ENCODE measurements around the gene CD226. TPM values are rescaled to one million over a fixed set of nuclear protein-coding genes. Genes with fewer than 3 reads are reported as not detected.

Gene CD226
- total RNA-seq, 1 experiment from 2014 or later = 1.2 TPM

DNA sequence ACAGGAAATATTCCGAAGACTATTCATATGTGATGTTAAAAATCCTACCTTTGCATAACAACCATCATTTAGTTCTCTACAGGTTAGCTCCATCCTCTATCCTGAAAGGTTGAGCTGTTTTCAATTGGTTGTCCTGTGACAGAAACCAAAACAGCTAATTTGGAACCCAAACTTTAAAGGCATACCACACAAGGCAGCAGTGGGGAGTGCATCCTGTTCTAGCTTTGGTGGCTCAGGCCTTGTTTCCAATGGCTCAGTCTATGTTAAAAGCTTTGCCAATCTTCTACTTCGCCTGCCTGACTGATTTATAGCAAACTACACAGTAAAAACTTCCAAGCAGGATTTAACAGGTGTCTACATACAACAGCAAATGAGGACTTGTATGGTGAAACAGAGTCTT is 3.2 kb downstream of the CD226 start (continued):
- TF ChIP-seq SP1 (IDR thresholded peaks at IDR 0.05; ENCODE audit: low read depth) = no peak
- TF ChIP-seq TCF7L2 (IDR thresholded peaks at IDR 0.05; ENCODE audit: borderline replicate concordance, extremely low read depth, insufficient read depth, insufficient read length) = no peak
- TF ChIP-seq, protein P1, sequence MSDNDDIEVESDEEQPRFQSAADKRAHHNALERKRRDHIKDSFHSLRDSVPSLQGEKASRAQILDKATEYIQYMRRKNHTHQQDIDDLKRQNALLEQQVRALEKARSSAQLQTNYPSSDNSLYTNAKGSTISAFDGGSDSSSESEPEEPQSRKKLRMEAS (IDR thresholded peaks at IDR 0.05) = no peak

DNA sequence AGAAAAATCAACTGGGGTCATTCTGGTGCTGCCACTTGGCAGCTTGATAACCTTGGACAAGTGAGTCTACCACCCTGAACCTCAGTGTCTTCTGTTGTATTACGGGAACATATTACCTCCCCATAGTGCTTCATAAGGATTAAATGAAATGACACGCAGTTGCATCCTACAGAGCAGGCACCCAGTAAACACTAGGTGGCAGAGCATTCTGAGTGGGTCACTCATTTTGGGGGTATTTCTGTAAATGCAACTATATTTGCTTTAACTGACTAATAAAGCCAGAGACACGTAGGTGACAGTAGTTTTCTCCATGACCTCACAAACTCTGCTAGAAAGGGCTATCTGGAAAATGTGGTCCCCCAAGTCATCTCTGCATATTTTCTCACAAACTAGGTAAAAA is 4.7 kb downstream of the CD226 start:
- Histone ChIP-seq H3K27me3 (ENCODE audit: insufficient read depth, low read length) (no peaks in the 10 kb centered on the region), H3K9me3 (ENCODE audit: control insufficient read depth in 1 of 2, insufficient read depth in 1 of 2, low read depth in 1 of 2, low read length in 2 of 2) (no peaks in the 10 kb centered on the region), H3K4me2 (ENCODE audit: low read length) (no peak overlapping the region), H3K9ac (ENCODE audit: low read length) (no peak overlapping the region), H2AFZ (ENCODE audit: low read depth, low read length, poor library complexity, severe bottlenecking) (no peak overlapping the region), H3K36me3 (ENCODE audit: control insufficient read depth in 1 of 2, insufficient read depth in 2 of 2, low read length in 2 of 2) (no peaks in the 10 kb centered on the region), H4K20me1 (ENCODE audit: insufficient read depth) (no peaks in the 10 kb centered on the region), H3K27ac (ENCODE audit: low read depth, low read length) (no peak overlapping the region), H3K4me1 (ENCODE audit: control insufficient read depth in 1 of 2, insufficient read depth in 2 of 2, low read length in 2 of 2) (no peaks in the 10 kb centered on the region), H3K4me3 (replicated peaks in 1 of 2; ENCODE audit: low read depth in 1 of 2, low read length in 2 of 2) (no peak overlapping the region), H3K9me2 (ENCODE audit: insufficient read depth) (no peaks in the 10 kb centered on the region), H3K79me2 (ENCODE audit: insufficient read depth, low read length) (no peaks in the 10 kb centered on the region)
- TF ChIP-seq, protein P2, sequence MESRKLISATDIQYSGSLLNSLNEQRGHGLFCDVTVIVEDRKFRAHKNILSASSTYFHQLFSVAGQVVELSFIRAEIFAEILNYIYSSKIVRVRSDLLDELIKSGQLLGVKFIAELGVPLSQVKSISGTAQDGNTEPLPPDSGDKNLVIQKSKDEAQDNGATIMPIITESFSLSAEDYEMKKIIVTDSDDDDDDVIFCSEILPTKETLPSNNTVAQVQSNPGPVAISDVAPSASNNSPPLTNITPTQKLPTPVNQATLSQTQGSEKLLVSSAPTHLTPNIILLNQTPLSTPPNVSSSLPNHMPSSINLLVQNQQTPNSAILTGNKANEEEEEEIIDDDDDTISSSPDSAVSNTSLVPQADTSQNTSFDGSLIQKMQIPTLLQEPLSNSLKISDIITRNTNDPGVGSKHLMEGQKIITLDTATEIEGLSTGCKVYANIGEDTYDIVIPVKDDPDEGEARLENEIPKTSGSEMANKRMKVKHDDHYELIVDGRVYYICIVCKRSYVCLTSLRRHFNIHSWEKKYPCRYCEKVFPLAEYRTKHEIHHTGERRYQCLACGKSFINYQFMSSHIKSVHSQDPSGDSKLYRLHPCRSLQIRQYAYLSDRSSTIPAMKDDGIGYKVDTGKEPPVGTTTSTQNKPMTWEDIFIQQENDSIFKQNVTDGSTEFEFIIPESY (IDR thresholded peaks at IDR 0.05; ENCODE audit: extremely low read depth, insufficient replicate concordance, low read length) = no peak
- TF ChIP-seq, protein P3, sequence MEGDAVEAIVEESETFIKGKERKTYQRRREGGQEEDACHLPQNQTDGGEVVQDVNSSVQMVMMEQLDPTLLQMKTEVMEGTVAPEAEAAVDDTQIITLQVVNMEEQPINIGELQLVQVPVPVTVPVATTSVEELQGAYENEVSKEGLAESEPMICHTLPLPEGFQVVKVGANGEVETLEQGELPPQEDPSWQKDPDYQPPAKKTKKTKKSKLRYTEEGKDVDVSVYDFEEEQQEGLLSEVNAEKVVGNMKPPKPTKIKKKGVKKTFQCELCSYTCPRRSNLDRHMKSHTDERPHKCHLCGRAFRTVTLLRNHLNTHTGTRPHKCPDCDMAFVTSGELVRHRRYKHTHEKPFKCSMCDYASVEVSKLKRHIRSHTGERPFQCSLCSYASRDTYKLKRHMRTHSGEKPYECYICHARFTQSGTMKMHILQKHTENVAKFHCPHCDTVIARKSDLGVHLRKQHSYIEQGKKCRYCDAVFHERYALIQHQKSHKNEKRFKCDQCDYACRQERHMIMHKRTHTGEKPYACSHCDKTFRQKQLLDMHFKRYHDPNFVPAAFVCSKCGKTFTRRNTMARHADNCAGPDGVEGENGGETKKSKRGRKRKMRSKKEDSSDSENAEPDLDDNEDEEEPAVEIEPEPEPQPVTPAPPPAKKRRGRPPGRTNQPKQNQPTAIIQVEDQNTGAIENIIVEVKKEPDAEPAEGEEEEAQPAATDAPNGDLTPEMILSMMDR (IDR thresholded peaks at IDR 0.05 in 2 of 3, conservative IDR thresholded peaks at IDR 0.05 in 1 of 3; ENCODE audit: borderline replicate concordance in 1 of 3, insufficient read depth in 1 of 3, low read depth in 2 of 3, low read length in 2 of 3) = peak; percentile 12 to 34 (median 16); a peak in 3 of 6 replicates
- no peak for TF ChIP-seq CBX3 (IDR thresholded peaks at IDR 0.05; ENCODE audit: low read depth)
- no peak for TF ChIP-seq TCF7L2 (IDR thresholded peaks at IDR 0.05; ENCODE audit: borderline replicate concordance, extremely low read depth, insufficient read depth, insufficient read length)
- no peak for TF ChIP-seq FOSL1 (IDR thresholded peaks at IDR 0.05; ENCODE audit: low read depth)
- TF ChIP-seq EZH2phosphoT487 (IDR thresholded peaks at IDR 0.05; ENCODE audit: borderline replicate concordance) = no peak
- peak; percentile 22; the same call in 1 of the 2 replicates for TF ChIP-seq RAD21 (IDR thresholded peaks at IDR 0.05; ENCODE audit: low read depth)
- no TSS peak for BruUV-seq (replicated peaks)
- intact Hi-C loops (cut with micrococcal nuclease) = no loop called here
- no peak for DNase-seq (ENCODE audit: low read depth, low spot score)
- CTCF ChIA-PET = no interaction called here
- ATAC-seq = no peak
- RAD21 ChIA-PET (ENCODE audit: low non-redundant PET in 1 of 2, low total read pairs in 2 of 2, uncharacterized antibody in 2 of 2, unreplicated experiment in 2 of 2) = no interaction called here
- POLR2A ChIA-PET = no interaction called here

All from HCT116 (cell line).